IMR-90 (cell line): ENCODE data around the gene DISC1. TPM values are rescaled to one million over a fixed set of nuclear protein-coding genes. Genes with fewer than 3 reads are reported as not detected.

Experiments
- ATAC-seq: fragments of 200-7000 bp; cut with Tn5 transposase; 2 replicates; pipeline ENCODE4 v1.9.1; 2020; ENCODE audit warnings: low read depth, mild to moderate bottlenecking, moderate library complexity
- BruUV-seq: library from RNA; stranded (reverse); fragments of 400-500 nt; replicated peaks from 2 replicates; lab custom pipeline; 2021; lab: Mats Ljungman, UMichigan
- CTCF ChIA-PET: fragments of 300-600 bp; formaldehyde crosslinking; extraction: SDS; loops from one replicate; lab custom pipeline; 2021; ENCODE audit warnings: antibody characterized with exemption; lab: Yijun Ruan, JAX
- POLR2A ChIA-PET: fragments of 300-600 bp; sonication (Branson Sonifier 250); formaldehyde crosslinking; loops from one replicate; lab custom pipeline; 2022; ENCODE audit warnings: antibody characterized with exemption; ENCODE audit not compliant: unreplicated experiment; lab: Charles Lee
- DNase-seq: peaks from one replicate; pipeline ENCODE4 v3.0.0; 2013
- H2AFZ ChIP-seq: replicated peaks from 2 replicates; pipeline ENCODE3; 2013; ENCODE audit warnings: low read length, mild to moderate bottlenecking; ENCODE audit not compliant: poor library complexity
- H2AK5ac ChIP-seq: 2 replicates; pipeline ENCODE4 v1.6.1; 2013; ENCODE audit warnings: low read depth, low read length, inconsistent platforms
- H2AK9ac ChIP-seq: replicated peaks from 2 replicates; pipeline ENCODE3; 2013; ENCODE audit warnings: mild to moderate bottlenecking, low read depth, low read length, moderate library complexity; ENCODE audit not compliant: poor library complexity
- H2BK120ac ChIP-seq: 2 replicates; pipeline ENCODE4 v1.6.1; 2013; ENCODE audit warnings: low read depth, low read length, inconsistent platforms
- H2BK15ac ChIP-seq: 3 replicates; pipeline ENCODE4 v1.6.1; 2013; ENCODE audit warnings: low read depth, low read length, inconsistent platforms
- H2BK20ac ChIP-seq: 2 replicates; pipeline ENCODE4 v1.6.1; 2013; ENCODE audit warnings: low read depth, mild to moderate bottlenecking, inconsistent platforms, low read length, moderate library complexity
- H2BK5ac ChIP-seq: 2 replicates; pipeline ENCODE4 v1.6.1; 2013; ENCODE audit warnings: mild to moderate bottlenecking, low read depth, low read length, inconsistent platforms; ENCODE audit not compliant: poor library complexity, severe bottlenecking
- H3K14ac ChIP-seq: replicated peaks from 2 replicates; pipeline ENCODE4 v1.6.1; 2013; ENCODE audit warnings: low read depth, low read length, inconsistent platforms
- H3K18ac ChIP-seq: 2 replicates; pipeline ENCODE4 v1.6.1; 2013; ENCODE audit warnings: low read depth, low read length, control low read depth
- H3K23ac ChIP-seq: 2 replicates; pipeline ENCODE4 v1.6.1; 2013; ENCODE audit warnings: low read depth, low read length, inconsistent platforms
- H3K27ac ChIP-seq: 2 replicates; pipeline ENCODE4 v1.5.1; 2013; ENCODE audit warnings: mild to moderate bottlenecking, control low read depth, low read length; ENCODE audit not compliant: insufficient read depth
- H3K27me3 ChIP-seq: 2 replicates; pipeline ENCODE4 v1.6.1; 2013; ENCODE audit warnings: low read length; ENCODE audit not compliant: control insufficient read depth, insufficient read depth
- H3K36me3 ChIP-seq: 2 replicates; pipeline ENCODE4 v1.6.1; 2013; ENCODE audit warnings: low read length, mixed read lengths; ENCODE audit not compliant: control insufficient read depth, insufficient read depth
- H3K4ac ChIP-seq: 2 replicates; pipeline ENCODE4 v1.6.1; 2013; ENCODE audit warnings: low read depth, low read length, inconsistent platforms
- H3K4me1 ChIP-seq: 2 replicates; pipeline ENCODE4 v1.6.1; 2013; ENCODE audit warnings: low read length, mixed read lengths; ENCODE audit not compliant: control insufficient read depth, insufficient read depth
- H3K4me2 ChIP-seq: 2 replicates; pipeline ENCODE4 v1.6.1; 2013; ENCODE audit warnings: low read depth, mild to moderate bottlenecking, control low read depth, low read length, moderate library complexity
- H3K4me3 ChIP-seq: 2 replicates; pipeline ENCODE4 v1.5.1; 2013; ENCODE audit warnings: low read depth, mild to moderate bottlenecking, control low read depth, low read length, moderate library complexity; ENCODE audit not compliant: insufficient read depth
- H3K56ac ChIP-seq: 2 replicates; pipeline ENCODE4 v1.6.1; 2013; ENCODE audit warnings: low read length, inconsistent platforms; ENCODE audit not compliant: insufficient read depth; ENCODE audit errors: extremely low read depth
- H3K79me1 ChIP-seq, 2 experiments: 2 replicates each; pipeline ENCODE4 v1.6.1; 2013; ENCODE audit warnings: low read length in 2 of 2, inconsistent platforms in 1 of 2, low read depth in 1 of 2
- H3K9ac ChIP-seq: 2 replicates; pipeline ENCODE4 v1.6.1; 2013; ENCODE audit warnings: low read depth, low read length, control low read depth
- H3K9me1 ChIP-seq: 2 replicates; pipeline ENCODE4 v1.6.1; 2013; ENCODE audit warnings: low read length, inconsistent platforms; ENCODE audit not compliant: insufficient read depth
- H3K9me3 ChIP-seq: 2 replicates; pipeline ENCODE4 v1.6.1; 2013; ENCODE audit warnings: low read length; ENCODE audit not compliant: control insufficient read depth, insufficient read depth
- H4K20me1 ChIP-seq: 2 replicates; pipeline ENCODE4 v1.6.1; 2013; ENCODE audit warnings: low read length, inconsistent platforms; ENCODE audit not compliant: insufficient read depth
- H4K5ac ChIP-seq: 2 replicates; pipeline ENCODE4 v1.6.1; 2013; ENCODE audit warnings: mild to moderate bottlenecking, low read depth, low read length, control low read depth
- H4K8ac ChIP-seq, 2 experiments: 2 replicates each; pipeline ENCODE4 v1.6.1; 2013; ENCODE audit warnings: low read depth in 2 of 2, low read length in 2 of 2, control low read depth in 1 of 2, inconsistent platforms in 1 of 2
- H4K91ac ChIP-seq: 2 replicates; pipeline ENCODE4 v1.6.1; 2013; ENCODE audit warnings: low read depth, low read length, inconsistent platforms; ENCODE audit not compliant: insufficient read depth
- BHLHE40 ChIP-seq: fragments of 150-350 bp; IDR thresholded peaks from 2 replicates; pipeline ENCODE4 v1.6.1; 2016; ENCODE audit warnings: mild to moderate bottlenecking, low read depth, low read length
- CEBPB ChIP-seq: IDR thresholded peaks from 2 replicates; pipeline ENCODE4 v1.6.1; 2012; ENCODE audit warnings: low read depth, low read length, improper control_type of control experiment
- CHD1 ChIP-seq: IDR thresholded peaks from 2 replicates; pipeline ENCODE4 v1.6.1; 2012; ENCODE audit warnings: low read depth, low read length, improper control_type of control experiment
- FOS ChIP-seq: fragments of 150-350 bp; IDR thresholded peaks from 2 replicates; pipeline ENCODE4 v1.6.1; 2016; ENCODE audit warnings: low read depth, low read length
- MAFK ChIP-seq: IDR thresholded peaks from 2 replicates; pipeline ENCODE4 v1.6.1; 2012; ENCODE audit warnings: low read depth, low read length, improper control_type of control experiment
- MAZ ChIP-seq: IDR thresholded peaks from 2 replicates; pipeline ENCODE4 v1.6.1; 2012; ENCODE audit warnings: low read depth, mild to moderate bottlenecking, low read length, improper control_type of control experiment, moderate library complexity, borderline replicate concordance
- MXI1 ChIP-seq: IDR thresholded peaks from 2 replicates; pipeline ENCODE4 v1.6.1; 2012; ENCODE audit warnings: low read depth, mild to moderate bottlenecking, low read length, moderate library complexity, borderline replicate concordance
- NFE2L2 ChIP-seq: fragments of 150-350 bp; IDR thresholded peaks from 2 replicates; pipeline ENCODE4 v1.6.1; 2016; ENCODE audit warnings: low read depth, mild to moderate bottlenecking, low read length
- POLR2A ChIP-seq: IDR thresholded peaks from 2 replicates; pipeline ENCODE4 v1.6.1; 2012; ENCODE audit warnings: mild to moderate bottlenecking, low read depth, low read length
- RAD21 ChIP-seq: IDR thresholded peaks from 2 replicates; pipeline ENCODE4 v1.6.1; 2012; ENCODE audit warnings: low read length, improper control_type of control experiment
- RCOR1 ChIP-seq: IDR thresholded peaks from 2 replicates; pipeline ENCODE4 v1.6.1; 2012; ENCODE audit warnings: mild to moderate bottlenecking, low read length, improper control_type of control experiment; ENCODE audit not compliant: insufficient replicate concordance
- RFX5 ChIP-seq: IDR thresholded peaks from 2 replicates; pipeline ENCODE4 v1.8.0; 2012; ENCODE audit warnings: low read depth, mild to moderate bottlenecking, low read length, moderate library complexity
- SMC3 ChIP-seq: fragments of 150-350 bp; IDR thresholded peaks from 2 replicates; pipeline ENCODE4 v1.6.1; 2016; ENCODE audit warnings: low read depth, mild to moderate bottlenecking, antibody characterized with exemption, low read length, moderate library complexity
- WGBS, 2 experiments: methylation state at CpG; one replicate each; pipeline versions ENCODE4 v1.1.5 to v1.1.7; 2013; ENCODE audit warnings: missing lambda C conversion rate in 2 of 2; ENCODE audit not compliant: insufficient read length in 1 of 2; ENCODE audit errors: extremely low coverage in 2 of 2; 5-methylcytosine and 5-hydroxymethylcytosine counted together
- dilution Hi-C: fragments of 300-500 bp; cut with HindIII; formaldehyde crosslinking; loops from one replicate; pipeline ENCODE4 v1.14.3; 2018; ENCODE audit warnings: low sequenced_read_pairs; ENCODE audit not compliant: unreplicated experiment
- in situ Hi-C: fragments of 300-500 bp; cut with MboI; formaldehyde crosslinking; loops from 3 replicates; pipeline ENCODE4 v1.14.3; 2019; ENCODE audit warnings: low sequenced_read_pairs, inconsistent platforms, mixed read lengths
- intact Hi-C: fragments of 100-400 bp; cut with micrococcal nuclease; formaldehyde crosslinking; loops from 2 replicates; pipeline ENCODE4 v1.10.0; 2022
- polyA plus RNA-seq, 3 experiments: library from polyadenylated mRNA; depleted of rRNA; stranded (reverse); fragments of >200 nt; gene quantifications; 2 replicates each; pipeline ENCODE4 v1.2.3, GENCODE V29; 2012; ENCODE audit warnings: low replicate concordance in 1 of 3
- total RNA-seq: library from RNA; depleted of rRNA; stranded (reverse); fragments of >200 nt; gene quantifications from 2 replicates; pipeline ENCODE4 v1.2.3, GENCODE V29; 2012
- TF ChIP-seq, protein P1 (sequence below): conservative IDR thresholded peaks from 2 replicates; pipeline ENCODE4 v1.5.1; 2012; ENCODE audit warnings: mild to moderate bottlenecking, low read depth, low read length, improper control_type of control experiment
- TF ChIP-seq, protein P2 (sequence below): fragments of 150-350 bp; IDR thresholded peaks from 2 replicates; pipeline ENCODE4 v1.6.1; 2016; ENCODE audit warnings: low read depth, mild to moderate bottlenecking, low read length, moderate library complexity, borderline replicate concordance
- TF ChIP-seq, protein P3 (sequence below): fragments of 150-350 bp; IDR thresholded peaks from 2 replicates; pipeline ENCODE4 v1.6.1; 2017; ENCODE audit warnings: mild to moderate bottlenecking, antibody characterized with exemption, low read length, low read depth

Gene DISC1
- total and polyA plus RNA-seq, 2 of the 4 experiments (the other 2 are of a cell fraction), result 2.2 to 7.0 TPM

DNA sequence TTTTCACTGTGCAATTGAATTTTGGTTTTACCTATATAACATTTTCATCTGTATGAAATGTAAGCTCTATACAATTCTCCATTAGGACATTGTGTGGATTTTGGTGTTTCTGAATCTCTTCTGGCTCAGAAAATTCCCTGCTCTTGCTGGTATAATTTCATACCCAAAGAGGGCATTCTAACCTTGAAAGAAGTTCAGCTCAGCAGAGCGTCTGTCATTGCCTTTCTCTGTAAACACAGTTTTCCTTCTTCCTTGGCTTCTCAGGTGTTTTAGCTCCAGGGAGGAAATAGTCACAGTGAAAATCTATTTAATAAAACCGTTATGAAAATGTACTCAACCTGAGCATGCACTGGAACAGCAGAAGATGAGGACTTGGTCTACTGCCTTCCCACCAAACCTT is 16.0 kb downstream of the DISC1 start:
- no peak for ATAC-seq
- no peak overlapping the region for H2AK9ac ChIP-seq
- DNase-seq, result no peak

More for the DNA sequence above, 16.0 kb downstream of the DISC1 start:
- Histone ChIP-seq H3K9me3 (no peaks in the 10 kb centered on the region), H2BK15ac (no peak overlapping the region), H3K56ac (no peak overlapping the region), H3K36me3 (0 out of 2 replicates have a peak, but pooled peaks cover 2% of the 10 kb centered on the region), H3K9ac (no peak overlapping the region), H4K20me1 (peaks cover 3% of the 10 kb centered on the region; the same call in 1 of the 2 replicates), H4K5ac (no peak overlapping the region), H2AFZ (no peak overlapping the region), H3K9me1 (peaks cover 3% of the 10 kb centered on the region; the same call in 1 of the 2 replicates), H3K4me2 (no peak overlapping the region), H3K27me3 (no peaks in the 10 kb centered on the region), H3K27ac (no peak overlapping the region), H4K91ac (no peak overlapping the region), H3K79me1 (peaks cover 11 to 17% of the 10 kb centered on the region in 2 experiments), H3K4me3 (no peak overlapping the region), H2AK5ac (no peak overlapping the region), H3K23ac (no peak overlapping the region), H2BK120ac (no peak overlapping the region), H3K18ac (no peak overlapping the region), H2BK20ac (no peak overlapping the region), H3K14ac (no peak overlapping the region), H2BK5ac (no peak overlapping the region), H3K4ac (no peak overlapping the region), H3K4me1 (peaks cover 3% of the 10 kb centered on the region; the same call in 1 of the 2 replicates), H4K8ac (no peak overlapping the region)
- in situ Hi-C loops (no loop called here), dilution Hi-C loops (no loop called here), intact Hi-C loops (no loop called here)
- WGBS, 2 experiments, result no CpG with 5 or more reads among the region's 2 CpGs
- TF ChIP-seq RFX5 (no peak), CEBPB (no peak), MAFK (no peak), MXI1 (no peak), NFE2L2 (no peak), MAZ (no peak), CHD1 (no peak), POLR2A (no peak), FOS (no peak), SMC3 (no peak), RAD21 (no peak), RCOR1 (no peak), BHLHE40 (no peak)
- TF ChIP-seq, protein P1, sequence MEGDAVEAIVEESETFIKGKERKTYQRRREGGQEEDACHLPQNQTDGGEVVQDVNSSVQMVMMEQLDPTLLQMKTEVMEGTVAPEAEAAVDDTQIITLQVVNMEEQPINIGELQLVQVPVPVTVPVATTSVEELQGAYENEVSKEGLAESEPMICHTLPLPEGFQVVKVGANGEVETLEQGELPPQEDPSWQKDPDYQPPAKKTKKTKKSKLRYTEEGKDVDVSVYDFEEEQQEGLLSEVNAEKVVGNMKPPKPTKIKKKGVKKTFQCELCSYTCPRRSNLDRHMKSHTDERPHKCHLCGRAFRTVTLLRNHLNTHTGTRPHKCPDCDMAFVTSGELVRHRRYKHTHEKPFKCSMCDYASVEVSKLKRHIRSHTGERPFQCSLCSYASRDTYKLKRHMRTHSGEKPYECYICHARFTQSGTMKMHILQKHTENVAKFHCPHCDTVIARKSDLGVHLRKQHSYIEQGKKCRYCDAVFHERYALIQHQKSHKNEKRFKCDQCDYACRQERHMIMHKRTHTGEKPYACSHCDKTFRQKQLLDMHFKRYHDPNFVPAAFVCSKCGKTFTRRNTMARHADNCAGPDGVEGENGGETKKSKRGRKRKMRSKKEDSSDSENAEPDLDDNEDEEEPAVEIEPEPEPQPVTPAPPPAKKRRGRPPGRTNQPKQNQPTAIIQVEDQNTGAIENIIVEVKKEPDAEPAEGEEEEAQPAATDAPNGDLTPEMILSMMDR, result no peak
- TF ChIP-seq, protein P2, sequence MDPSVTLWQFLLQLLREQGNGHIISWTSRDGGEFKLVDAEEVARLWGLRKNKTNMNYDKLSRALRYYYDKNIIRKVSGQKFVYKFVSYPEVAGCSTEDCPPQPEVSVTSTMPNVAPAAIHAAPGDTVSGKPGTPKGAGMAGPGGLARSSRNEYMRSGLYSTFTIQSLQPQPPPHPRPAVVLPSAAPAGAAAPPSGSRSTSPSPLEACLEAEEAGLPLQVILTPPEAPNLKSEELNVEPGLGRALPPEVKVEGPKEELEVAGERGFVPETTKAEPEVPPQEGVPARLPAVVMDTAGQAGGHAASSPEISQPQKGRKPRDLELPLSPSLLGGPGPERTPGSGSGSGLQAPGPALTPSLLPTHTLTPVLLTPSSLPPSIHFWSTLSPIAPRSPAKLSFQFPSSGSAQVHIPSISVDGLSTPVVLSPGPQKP, result no peak
- TF ChIP-seq, protein P3, sequence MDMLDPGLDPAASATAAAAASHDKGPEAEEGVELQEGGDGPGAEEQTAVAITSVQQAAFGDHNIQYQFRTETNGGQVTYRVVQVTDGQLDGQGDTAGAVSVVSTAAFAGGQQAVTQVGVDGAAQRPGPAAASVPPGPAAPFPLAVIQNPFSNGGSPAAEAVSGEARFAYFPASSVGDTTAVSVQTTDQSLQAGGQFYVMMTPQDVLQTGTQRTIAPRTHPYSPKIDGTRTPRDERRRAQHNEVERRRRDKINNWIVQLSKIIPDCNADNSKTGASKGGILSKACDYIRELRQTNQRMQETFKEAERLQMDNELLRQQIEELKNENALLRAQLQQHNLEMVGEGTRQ, result no peak
- POLR2A ChIA-PET, result no interaction called here
- CTCF ChIA-PET, result no interaction called here
- BruUV-seq, result no TSS peak
